ENCODE results near the gene SORT1. TPM values are rescaled to one million over a fixed set of nuclear protein-coding genes. Genes with fewer than 3 reads are reported as not detected.
A peak's percentile ranks its signal among the peaks of the same experiment; 100 is the strongest.

Gene SORT1
- total and polyA plus RNA-seq, 2 of the 13 experiments (the other 11 are each of a cell fraction or from before 2014, with no cell fraction given), result 32.4 to 93.0 TPM

DNA sequence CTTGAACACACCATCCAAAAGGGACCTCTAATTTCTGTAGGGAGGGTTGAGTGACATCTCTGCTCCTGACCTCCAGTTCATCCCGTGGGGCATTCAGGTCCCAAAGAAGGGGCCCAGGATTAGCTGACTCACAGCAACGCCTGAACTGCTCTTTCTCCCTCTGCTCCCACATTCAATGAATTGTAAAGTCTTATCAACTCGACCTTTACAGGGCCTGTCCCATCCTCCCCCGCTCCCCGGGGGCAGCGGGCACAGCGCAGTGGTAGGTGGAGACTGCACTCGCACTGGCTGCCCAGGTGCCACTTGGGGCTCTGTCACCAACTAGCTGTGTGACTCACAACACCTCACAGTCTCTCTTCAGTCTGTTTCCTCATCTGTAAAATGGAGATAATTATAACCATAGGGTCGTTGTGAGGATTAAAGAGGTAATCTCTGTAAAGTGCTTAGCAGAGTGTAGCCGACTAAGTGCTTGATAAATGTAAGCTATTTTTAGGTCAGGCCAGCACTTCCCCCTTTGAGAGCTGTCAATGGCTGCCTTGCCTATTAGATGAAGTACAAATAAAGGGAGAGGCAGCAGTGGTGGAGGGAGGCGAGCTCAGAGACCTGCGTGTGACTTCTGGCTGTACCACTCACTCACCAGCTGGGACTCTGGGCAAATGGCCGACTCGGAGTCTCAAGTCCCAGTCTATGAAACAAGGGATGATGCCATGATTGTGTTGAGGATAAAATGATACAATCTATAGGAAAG lies 90.3 kb downstream of the SORT1 start (continued):
- TF ChIP-seq ZNF280D (CRISPR knock-in tag; IDR thresholded peaks at IDR 0.05) (0 out of 2 replicates have a peak, but pooled peaks have one; percentile 7), HHEX (CRISPR knock-in tag; IDR thresholded peaks at IDR 0.05) (no peak), ZNF746 (CRISPR knock-in tag; IDR thresholded peaks at IDR 0.05) (0 out of 2 replicates have a peak, but pooled peaks have one; percentile 14), ZNF850 (CRISPR knock-in tag; conservative IDR thresholded peaks at IDR 0.05) (no peak), POLR2AphosphoS5 (IDR thresholded peaks at IDR 0.05; ENCODE audit: low read depth, low read length) (peak; percentile 7; the same call in 1 of the 2 replicates), ZBTB33 (CRISPR knock-in tag; IDR thresholded peaks at IDR 0.05) (0 out of 2 replicates have a peak, but pooled peaks have one; percentile 49), SPEN (CRISPR knock-in tag; IDR thresholded peaks at IDR 0.05; ENCODE audit: low read depth) (0 out of 2 replicates have a peak, but pooled peaks have one; percentile 23), AKAP8 (CRISPR knock-in tag; IDR thresholded peaks at IDR 0.05) (0 out of 2 replicates have a peak, but pooled peaks have one; percentile 43), POLR2G (IDR thresholded peaks at IDR 0.05; ENCODE audit: low read depth, low read length) (peak; percentile 37; the same call in 1 of the 2 replicates), HIC2 (CRISPR knock-in tag; IDR thresholded peaks at IDR 0.05; ENCODE audit: low read depth) (peak; percentile 40; the same call in 1 of the 2 replicates), TCF7 (IDR thresholded peaks at IDR 0.05; ENCODE audit: low read depth) (no peak), YY1 (IDR thresholded peaks at IDR 0.05; ENCODE audit: insufficient read depth, insufficient replicate concordance, low read depth, low read length) (no peak)
